ENCODE data around the gene KIRREL1. TPM values are rescaled to one million over a fixed set of nuclear protein-coding genes. Genes with fewer than 3 reads are reported as not detected.

Gene KIRREL1
- total and polyA plus RNA-seq, 2 experiments from 2014 or later = 5.1 to 35.2 TPM

- no peak for TF ChIP-seq EZH2phosphoT487 (IDR thresholded peaks at IDR 0.05; ENCODE audit: unreplicated experiment)
- TF ChIP-seq NANOG (IDR thresholded peaks at IDR 0.05; ENCODE audit: borderline replicate concordance) = no peak
- TF ChIP-seq EZH2 (IDR thresholded peaks at IDR 0.05; ENCODE audit: low read depth, unreplicated experiment) = no peak
- TF ChIP-seq ETS1 (IDR thresholded peaks at IDR 0.05) = no peak
- no peak for TF ChIP-seq JUNB (IDR thresholded peaks at IDR 0.05; ENCODE audit: unreplicated experiment)
- TF ChIP-seq CREB1 (CRISPR knock-in tag; IDR thresholded peaks at IDR 0.05; ENCODE audit: low read depth) = no peak
- no peak for TF ChIP-seq POLR2AphosphoS5 (IDR thresholded peaks at IDR 0.05; ENCODE audit: low read depth)
- no peak for TF ChIP-seq CTCF (conservative IDR thresholded peaks at IDR 0.05; ENCODE audit: low read depth in 2 of 2)
These were observed 37.6 kb upstream of the KIRREL1 start (continued) for GRCh38 chr1:157955857-157956256.

DNA sequence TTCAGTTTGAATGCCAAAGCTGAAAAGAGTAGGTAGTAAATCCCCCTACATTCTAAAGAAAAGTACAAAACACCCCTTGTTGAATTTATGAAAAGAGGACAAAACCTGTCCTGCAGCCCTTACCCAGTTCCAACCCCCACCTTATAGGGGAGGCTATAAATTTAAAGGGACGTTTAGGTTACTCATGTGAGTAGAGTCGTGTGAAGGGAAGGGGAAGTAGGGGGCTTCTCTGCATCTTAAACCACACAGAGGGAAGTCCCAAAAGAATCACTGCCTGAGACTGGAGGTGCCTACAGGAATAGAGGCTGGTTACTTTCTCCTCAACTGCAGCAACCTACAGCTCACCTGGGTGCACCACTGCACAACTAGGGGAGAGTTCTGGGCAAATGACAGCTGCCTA is 36.7 kb upstream of the KIRREL1 start:
- no peaks in the 10 kb centered on the region; the same call in 2 of the 3 replicates for H3K4me1 Mint-ChIP-seq
- H3F3A ChIP-seq (replicated peaks; ENCODE audit: low read depth) = no peaks in the 10 kb centered on the region
- H3K9me2 ChIP-seq (ENCODE audit: insufficient read depth) = no peaks in the 10 kb centered on the region
- ATAC-seq = no peak
- H3K27me3 Mint-ChIP-seq (ENCODE audit: insufficient read depth, low read depth, poor library complexity) = peaks cover 1% of the 10 kb centered on the region
- no peak overlapping the region for H3K4me3 Mint-ChIP-seq
- no peaks in the 10 kb centered on the region for H3K79me2 ChIP-seq (replicated peaks; ENCODE audit: insufficient read depth)
- no peaks in the 10 kb centered on the region for H3K36me3 ChIP-seq (ENCODE audit: insufficient read depth)
- H3K4me2 ChIP-seq = no peak overlapping the region
- H3K4me3 ChIP-seq = no peak overlapping the region
- H3K27ac Mint-ChIP-seq = no peak overlapping the region
- no peaks in the 10 kb centered on the region for H3K4me1 ChIP-seq (ENCODE audit: insufficient read depth)
- no peak for DNase-seq (ENCODE audit: low spot score)
- no peak overlapping the region for H2AFZ ChIP-seq
- no peaks in the 10 kb centered on the region for H3K27me3 ChIP-seq (ENCODE audit: insufficient read depth)
- no peaks in the 10 kb centered on the region for H3K9me3 Mint-ChIP-seq
- no peaks in the 10 kb centered on the region for H3K36me3 Mint-ChIP-seq (ENCODE audit: low read depth)
- H4K20me1 ChIP-seq (replicated peaks; ENCODE audit: insufficient read depth) = no peaks in the 10 kb centered on the region
- no peak overlapping the region for H3K27ac ChIP-seq (ENCODE audit: low read depth)
- TF ChIP-seq EZH2 (IDR thresholded peaks at IDR 0.05; ENCODE audit: low read depth, unreplicated experiment) (no peak), CREB1 (CRISPR knock-in tag; IDR thresholded peaks at IDR 0.05; ENCODE audit: low read depth) (no peak), ZNF331 (CRISPR knock-in tag; IDR thresholded peaks at IDR 0.05; ENCODE audit: low read depth) (no peak), ETS1 (IDR thresholded peaks at IDR 0.05) (no peak), REST (IDR thresholded peaks at IDR 0.05; ENCODE audit: unreplicated experiment) (no peak), ZNF114 (CRISPR knock-in tag; IDR thresholded peaks at IDR 0.05) (no peak), EZH2phosphoT487 (IDR thresholded peaks at IDR 0.05; ENCODE audit: unreplicated experiment) (no peak), NANOG (IDR thresholded peaks at IDR 0.05; ENCODE audit: borderline replicate concordance) (no peak)

Data from GM23338 (cell line).